ENCODE results near the gene MGST3.

Gene MGST3

GRCh38 chr1:165629151-165629550, 1.9 kb upstream of the MGST3 start:
- Histone ChIP-seq H3K4me3 (no peak overlapping the region), H3K27ac (no peak overlapping the region)
- TF ChIP-seq, protein P1, sequence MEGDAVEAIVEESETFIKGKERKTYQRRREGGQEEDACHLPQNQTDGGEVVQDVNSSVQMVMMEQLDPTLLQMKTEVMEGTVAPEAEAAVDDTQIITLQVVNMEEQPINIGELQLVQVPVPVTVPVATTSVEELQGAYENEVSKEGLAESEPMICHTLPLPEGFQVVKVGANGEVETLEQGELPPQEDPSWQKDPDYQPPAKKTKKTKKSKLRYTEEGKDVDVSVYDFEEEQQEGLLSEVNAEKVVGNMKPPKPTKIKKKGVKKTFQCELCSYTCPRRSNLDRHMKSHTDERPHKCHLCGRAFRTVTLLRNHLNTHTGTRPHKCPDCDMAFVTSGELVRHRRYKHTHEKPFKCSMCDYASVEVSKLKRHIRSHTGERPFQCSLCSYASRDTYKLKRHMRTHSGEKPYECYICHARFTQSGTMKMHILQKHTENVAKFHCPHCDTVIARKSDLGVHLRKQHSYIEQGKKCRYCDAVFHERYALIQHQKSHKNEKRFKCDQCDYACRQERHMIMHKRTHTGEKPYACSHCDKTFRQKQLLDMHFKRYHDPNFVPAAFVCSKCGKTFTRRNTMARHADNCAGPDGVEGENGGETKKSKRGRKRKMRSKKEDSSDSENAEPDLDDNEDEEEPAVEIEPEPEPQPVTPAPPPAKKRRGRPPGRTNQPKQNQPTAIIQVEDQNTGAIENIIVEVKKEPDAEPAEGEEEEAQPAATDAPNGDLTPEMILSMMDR (IDR thresholded peaks at IDR 0.05), result no peak
- no peak for DNase-seq (ENCODE audit: low spot score)

DNA sequence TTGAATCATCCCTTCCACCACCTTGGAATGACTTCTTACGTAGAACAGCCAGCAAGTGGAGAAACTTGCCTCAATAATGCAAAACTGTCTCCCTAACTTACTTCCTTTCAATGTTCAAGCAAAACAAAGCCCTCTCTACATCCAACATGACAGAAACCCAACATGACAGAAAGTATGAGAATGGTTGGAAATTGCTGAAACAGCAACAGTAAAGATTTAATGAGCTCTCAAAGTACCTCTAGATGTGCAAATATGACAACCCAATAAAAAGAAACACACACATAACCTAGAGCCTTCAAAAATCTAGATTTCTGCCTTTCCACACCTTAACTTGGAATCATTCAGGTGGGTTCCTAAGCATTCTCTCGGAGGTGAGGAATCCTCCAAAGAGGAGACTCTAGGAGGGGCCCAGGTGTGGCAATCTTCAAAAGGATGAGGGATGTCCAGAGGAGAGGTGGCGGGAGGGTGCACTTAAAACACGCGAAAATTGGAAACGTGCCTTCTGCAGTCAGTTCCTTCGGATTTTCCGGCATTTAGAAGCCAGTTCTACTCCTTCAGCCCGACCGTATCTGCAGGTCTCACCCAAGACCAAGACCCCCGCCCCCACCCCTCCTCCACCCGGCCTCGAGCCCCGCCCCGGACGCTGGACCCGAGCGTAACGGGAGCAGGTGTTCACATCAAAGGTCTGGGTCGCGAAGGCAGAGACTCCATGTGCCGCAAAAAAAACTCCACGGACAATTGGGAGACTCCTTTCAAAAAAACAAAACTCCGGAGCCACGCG, 996 bp upstream of the MGST3 start:
- TF ChIP-seq, protein P1 (IDR thresholded peaks at IDR 0.05), result no peak
- no peak for DNase-seq (ENCODE audit: low spot score)

GRCh38 chr1:165631342-165632151, 513 bp downstream of the MGST3 start:
- DNase-seq (ENCODE audit: low spot score), result peak; percentile 84
- Histone ChIP-seq H3K27ac (peak overlapping the region; percentile 87 to 98), H3K4me3 (peak overlapping the region; percentile 99)
- TF ChIP-seq, protein P1 (IDR thresholded peaks at IDR 0.05), result no peak

More for the DNA sequence above, 996 bp upstream of the MGST3 start:
- Histone ChIP-seq H3K27ac (peak overlapping the region; percentile 87 to 98), H3K4me3 (peak overlapping the region; percentile 99)

- peak overlapping the region; percentile 87 to 98 for H3K27ac ChIP-seq
- TF ChIP-seq, protein P1 (IDR thresholded peaks at IDR 0.05), result no peak
- no peak for DNase-seq (ENCODE audit: low spot score)
- H3K4me3 ChIP-seq, result peak overlapping the region; percentile 99
Measured at GRCh38 chr1:165632152-165632469, 1.1 kb downstream of the MGST3 start.

DNA sequence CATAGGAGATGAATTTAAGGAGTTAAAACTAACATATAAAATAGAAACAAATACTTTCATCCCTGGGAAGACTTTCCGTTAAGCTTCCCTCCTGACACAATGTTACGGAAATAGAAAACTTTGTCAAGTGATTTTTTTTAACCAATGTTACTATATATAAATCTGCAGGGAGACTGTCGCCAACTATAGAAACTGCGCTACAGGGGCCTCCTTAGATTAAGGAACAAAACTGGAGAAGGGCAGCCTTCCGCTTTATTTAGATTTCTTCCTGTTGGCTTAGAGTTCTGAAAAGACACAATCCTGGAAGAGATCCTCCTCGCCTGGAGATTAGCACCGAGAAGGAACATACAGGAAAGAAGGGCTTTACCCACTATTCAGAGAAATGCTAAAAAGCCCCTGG, 1.5 kb downstream of the MGST3 start:
- TF ChIP-seq, protein P1 (IDR thresholded peaks at IDR 0.05), result no peak
- Histone ChIP-seq H3K27ac (peak overlapping the region; percentile 87 to 98), H3K4me3 (peak overlapping the region; percentile 99)
- no peak for DNase-seq (ENCODE audit: low spot score)

DNA sequence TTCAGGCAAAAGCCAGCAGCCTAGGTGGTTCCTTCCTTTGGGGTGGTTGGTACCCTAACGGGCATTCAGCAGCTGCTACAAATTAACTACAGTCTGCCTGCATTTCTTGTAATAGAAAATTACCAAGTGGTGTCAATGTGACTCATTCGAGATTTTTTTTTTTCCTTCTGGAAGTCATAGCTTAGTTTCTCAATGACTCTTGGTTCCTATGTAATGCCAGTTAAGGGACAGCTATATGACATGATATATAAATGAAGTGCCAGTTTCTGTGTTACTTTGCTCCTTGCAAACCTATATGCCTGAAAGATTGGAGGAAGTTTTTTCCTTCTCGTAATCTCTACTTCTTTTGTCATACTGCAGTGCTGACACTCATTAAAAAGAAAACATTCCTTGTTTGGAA, 2.6 kb downstream of the MGST3 start:
- H3K27ac ChIP-seq, result peak overlapping the region in 1 of 2 donors; percentile 3
- no peak for DNase-seq (ENCODE audit: low spot score)
- TF ChIP-seq, protein P1 (IDR thresholded peaks at IDR 0.05), result no peak
- H3K4me3 ChIP-seq, result peak overlapping the region; percentile 99
